GM23248 (cell line): ENCODE results near the gene IL31. TPM values are rescaled to one million over a fixed set of nuclear protein-coding genes. Genes with fewer than 3 reads are reported as not detected.

Source experiments
- DNase-seq: peaks from one replicate; pipeline ENCODE4 v3.0.0-alpha.2; 2015
- H2AFZ ChIP-seq: fragments of 200-600 bp; sonication (generic); 2 replicates; pipeline ENCODE4 v1.6.1; 2016; ENCODE audit warnings: antibody characterized with exemption
- H3F3A ChIP-seq: fragments of 200-600 bp; sonication (generic); 2 replicates; pipeline ENCODE4 v1.6.1; 2016; ENCODE audit warnings: mild to moderate bottlenecking, antibody characterized with exemption, mixed run types; ENCODE audit not compliant: insufficient read depth
- H3K27ac ChIP-seq: fragments of 200-600 bp; sonication (generic); 2 replicates; pipeline ENCODE4 v1.5.1; 2016; ENCODE audit warnings: mild to moderate bottlenecking
- H3K27me3 ChIP-seq: fragments of 200-600 bp; sonication (generic); replicated peaks from 2 replicates; pipeline ENCODE4 v1.6.1; 2016; ENCODE audit warnings: mild to moderate bottlenecking; ENCODE audit not compliant: insufficient read depth
- H3K36me3 ChIP-seq: fragments of 200-600 bp; sonication (generic); 2 replicates; pipeline ENCODE4 v1.6.1; 2016; ENCODE audit warnings: low read depth, mild to moderate bottlenecking
- H3K4me1 ChIP-seq: fragments of 200-600 bp; sonication (generic); 2 replicates; pipeline ENCODE4 v1.6.1; 2016; ENCODE audit warnings: mild to moderate bottlenecking; ENCODE audit not compliant: insufficient read depth
- H3K4me2 ChIP-seq: fragments of 200-600 bp; sonication (generic); one replicate; pipeline ENCODE4 v1.6.1; 2016; ENCODE audit warnings: mild to moderate bottlenecking; ENCODE audit not compliant: unreplicated experiment
- H3K4me3 ChIP-seq: fragments of 200-600 bp; sonication (generic); 2 replicates; pipeline ENCODE4 v1.5.1; 2016; ENCODE audit warnings: mild to moderate bottlenecking
- H3K79me2 ChIP-seq: fragments of 200-600 bp; sonication (generic); 2 replicates; pipeline ENCODE4 v1.6.1; 2016; ENCODE audit warnings: mild to moderate bottlenecking; ENCODE audit not compliant: insufficient read depth
- H3K9ac ChIP-seq: fragments of 200-600 bp; sonication (generic); 2 replicates; pipeline ENCODE4 v1.6.1; 2016; ENCODE audit warnings: mild to moderate bottlenecking
- H3K9me2 ChIP-seq: fragments of 200-600 bp; sonication (generic); 2 replicates; pipeline ENCODE4 v1.6.1; 2016; ENCODE audit warnings: mixed run types, mild to moderate bottlenecking, moderate library complexity; ENCODE audit not compliant: insufficient read depth
- H3K9me3 ChIP-seq: fragments of 200-600 bp; sonication (generic); one replicate; pipeline ENCODE4 v1.6.1; 2017; ENCODE audit warnings: low read depth
- H4K20me1 ChIP-seq: fragments of 200-600 bp; sonication (generic); 2 replicates; pipeline ENCODE4 v1.6.0; 2016; ENCODE audit not compliant: insufficient read depth
- EZH2 ChIP-seq: fragments of 200-600 bp; sonication (generic); IDR thresholded peaks from 2 replicates; pipeline ENCODE4 v1.6.1; 2018; ENCODE audit warnings: antibody characterized with exemption, mild to moderate bottlenecking; ENCODE audit not compliant: insufficient read depth, poor library complexity, severe bottlenecking
- EZH2phosphoT487 ChIP-seq: fragments of 200-600 bp; sonication (generic); IDR thresholded peaks from 2 replicates; pipeline ENCODE4 v1.6.1; 2018; ENCODE audit warnings: antibody characterized with exemption, moderate library complexity, mild to moderate bottlenecking, low read depth; ENCODE audit not compliant: insufficient read depth
- WGBS, 2 experiments: methylation state at CpG; one replicate each; pipeline ENCODE4 v1.1.6; 2015 to 2017; ENCODE audit warnings: low lambda C conversion rate in 2 of 2, low coverage in 1 of 2; ENCODE audit errors: missing lambda C conversion rate in 2 of 2; 5-methylcytosine and 5-hydroxymethylcytosine counted together
- in situ Hi-C: fragments of 300-500 bp; cut with MboI; formaldehyde crosslinking; loops from 2 replicates; pipeline ENCODE4 v1.15.0; 2020
- polyA plus RNA-seq: library from polyadenylated mRNA; unstranded; fragments of >200 nt; fragmentation: Nextera tagmentation; extraction: Ambion mirVana; gene quantifications from 2 replicates; pipeline ENCODE4 v1.2.1, GENCODE V29; 2016
- total RNA-seq: library from RNA; depleted of rRNA; stranded (reverse); fragments of >200 nt; shearing (Covaris generic); gene quantifications from 2 replicates; pipeline ENCODE4 v1.2.3, GENCODE V29; 2014

Gene IL31
- total and polyA plus RNA-seq, 2 experiments from 2014 or later = not detected

GRCh38 chr12:122159882-122160281 lies 14.1 kb downstream of the IL31 start:
- 66 to 72% methylated on average over 4 of the region's 4 CpGs for WGBS, 2 experiments
- Histone ChIP-seq H3F3A (no peaks in the 10 kb centered on the region), H3K4me3 (no peak overlapping the region), H2AFZ (no peak overlapping the region), H3K27ac (no peak overlapping the region), H3K79me2 (no peaks in the 10 kb centered on the region), H3K4me2 (no peak overlapping the region), H3K27me3 (no peaks in the 10 kb centered on the region), H3K4me1 (no peaks in the 10 kb centered on the region), H4K20me1 (no peaks in the 10 kb centered on the region), H3K36me3 (no peaks in the 10 kb centered on the region), H3K9me3 (no peaks in the 10 kb centered on the region), H3K9me2 (no peaks in the 10 kb centered on the region), H3K9ac (no peak overlapping the region)
- TF ChIP-seq EZH2phosphoT487 (no peak), EZH2 (no peak)
- no peak for DNase-seq
- in situ Hi-C loops = no loop called here

GRCh38 chr12:122158700-122159285 lies 15.2 kb downstream of the IL31 start:
- no peaks in the 10 kb centered on the region for H4K20me1 ChIP-seq
- H3K9me3 ChIP-seq = no peaks in the 10 kb centered on the region
- no peaks in the 10 kb centered on the region for H3K36me3 ChIP-seq
- no peaks in the 10 kb centered on the region for H3F3A ChIP-seq
- H2AFZ ChIP-seq = no peak overlapping the region
- TF ChIP-seq EZH2 (no peak), EZH2phosphoT487 (no peak)
- WGBS, 2 experiments = 84% methylated on average over 7 of the region's 7 CpGs
- H3K9ac ChIP-seq = no peak overlapping the region
- H3K4me3 ChIP-seq = no peak overlapping the region
- H3K27me3 ChIP-seq = no peaks in the 10 kb centered on the region
- H3K4me2 ChIP-seq = no peak overlapping the region
- no peak for DNase-seq
- no peak overlapping the region for H3K27ac ChIP-seq
- no peaks in the 10 kb centered on the region for H3K9me2 ChIP-seq
- H3K4me1 ChIP-seq = no peaks in the 10 kb centered on the region
- in situ Hi-C loops = no loop called here
- no peaks in the 10 kb centered on the region for H3K79me2 ChIP-seq

- no peaks in the 10 kb centered on the region for H3K79me2 ChIP-seq
- WGBS, 2 experiments = 61 to 63% methylated on average over 10 of the region's 10 CpGs
- no peak overlapping the region for H3K27ac ChIP-seq
- H2AFZ ChIP-seq = no peak overlapping the region
- H3K36me3 ChIP-seq = no peaks in the 10 kb centered on the region
- no peak overlapping the region for H3K4me3 ChIP-seq
- no peaks in the 10 kb centered on the region for H3F3A ChIP-seq
- TF ChIP-seq EZH2phosphoT487 (no peak), EZH2 (no peak)
- no peak for DNase-seq
- no peak overlapping the region for H3K4me2 ChIP-seq
- H3K27me3 ChIP-seq = no peaks in the 10 kb centered on the region
- H4K20me1 ChIP-seq = no peaks in the 10 kb centered on the region
- H3K9me2 ChIP-seq = no peaks in the 10 kb centered on the region
- H3K4me1 ChIP-seq = no peaks in the 10 kb centered on the region
- H3K9me3 ChIP-seq = no peaks in the 10 kb centered on the region
- in situ Hi-C loops = no loop called here
- no peak overlapping the region for H3K9ac ChIP-seq
Observed at GRCh38 chr12:122155705-122156104, 18.3 kb downstream of the IL31 start.

- WGBS, 2 experiments = 61 to 62% methylated on average over 9 of the region's 9 CpGs
- Histone ChIP-seq H3K9me2 (no peaks in the 10 kb centered on the region), H3K27me3 (no peaks in the 10 kb centered on the region), H4K20me1 (no peaks in the 10 kb centered on the region), H3K9me3 (no peaks in the 10 kb centered on the region), H3K4me2 (no peak overlapping the region), H3K36me3 (no peaks in the 10 kb centered on the region), H3K4me1 (no peaks in the 10 kb centered on the region), H3K9ac (no peak overlapping the region), H3F3A (no peaks in the 10 kb centered on the region), H3K4me3 (no peak overlapping the region), H2AFZ (no peak overlapping the region), H3K27ac (no peak overlapping the region), H3K79me2 (no peaks in the 10 kb centered on the region)
- DNase-seq = no peak
- TF ChIP-seq EZH2phosphoT487 = no peak
- TF ChIP-seq EZH2 = no peak
- in situ Hi-C loops = no loop called here
Observed at GRCh38 chr12:122152754-122153153, 21.3 kb downstream of the IL31 start.

- Histone ChIP-seq H3K79me2 (no peaks in the 10 kb centered on the region), H3K9me2 (no peaks in the 10 kb centered on the region), H3K36me3 (no peaks in the 10 kb centered on the region), H3K9ac (no peak overlapping the region), H3K27ac (no peak overlapping the region), H3K4me3 (no peak overlapping the region), H3F3A (no peaks in the 10 kb centered on the region), H3K27me3 (no peaks in the 10 kb centered on the region), H3K9me3 (no peaks in the 10 kb centered on the region), H4K20me1 (no peaks in the 10 kb centered on the region), H2AFZ (no peak overlapping the region), H3K4me2 (no peak overlapping the region), H3K4me1 (no peaks in the 10 kb centered on the region)
- in situ Hi-C loops = no loop called here
- no peak for TF ChIP-seq EZH2phosphoT487
- no peak for TF ChIP-seq EZH2
- DNase-seq = no peak
- 77 to 82% methylated on average over 8 of the region's 8 CpGs for WGBS, 2 experiments
Observed at GRCh38 chr12:122150127-122150681, 23.8 kb downstream of the IL31 start.
